Measurements from ENCODE around the gene GPD2. TPM values are rescaled to one million over a fixed set of nuclear protein-coding genes. Genes with fewer than 3 reads are reported as not detected.
A peak's percentile ranks its signal among the peaks of the same experiment; 100 is the strongest.

The GPD2 gene
- total RNA-seq, 1 experiment from 2014 or later: 32.2 TPM

DNA sequence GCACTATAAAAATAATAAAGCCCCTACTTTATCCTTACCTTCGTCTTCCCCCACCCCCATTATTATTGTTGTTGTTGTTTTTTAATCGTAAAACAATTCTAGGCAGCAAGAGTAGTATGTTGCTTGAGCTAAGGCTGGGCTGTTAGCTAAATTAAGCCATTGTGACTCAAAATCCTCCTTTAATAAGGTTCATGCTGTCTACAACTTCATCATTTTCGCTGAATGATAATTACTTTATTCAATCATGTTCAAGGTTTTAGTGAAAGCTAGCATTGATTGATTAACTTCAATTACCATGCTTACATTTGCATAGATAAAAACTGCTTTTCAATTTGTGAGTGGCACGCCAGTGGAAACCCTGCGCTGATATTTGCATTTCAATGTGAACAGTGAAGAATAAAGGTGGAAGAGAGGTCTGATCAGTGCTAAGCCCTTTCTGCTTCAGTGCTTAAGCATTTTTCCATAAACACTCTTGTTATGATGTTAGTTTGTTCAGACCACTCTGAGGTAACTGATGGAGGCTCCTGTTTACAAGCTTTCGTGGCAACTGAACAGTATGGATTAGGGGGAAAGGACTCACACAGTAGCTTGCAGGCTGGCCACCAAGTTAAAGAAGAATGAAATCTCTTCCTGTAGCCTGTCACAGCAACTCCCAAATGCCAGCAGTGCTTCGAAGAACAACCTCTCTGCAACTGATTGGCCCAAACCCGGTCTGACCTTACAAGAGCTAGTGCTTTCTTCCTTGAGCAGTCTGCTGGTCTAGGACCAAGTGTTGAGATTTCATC, 156.8 kb downstream of the GPD2 start:
- peaks cover 47% of the 10 kb centered on the region for H3K4me1 Mint-ChIP-seq
- ChIA-PET CTCF (no interaction called here), POLR2A (no interaction called here)
- peak; percentile 88 for ATAC-seq
- no peak for DNase-seq (ENCODE audit: low spot score)
- H3K27me3 Mint-ChIP-seq (ENCODE audit: low read depth): no peaks in the 10 kb centered on the region
- H3K36me3 Mint-ChIP-seq: no peaks in the 10 kb centered on the region
- peak overlapping the region; percentile 42 for H3K4me3 Mint-ChIP-seq
- TF ChIP-seq KAT7 (CRISPR knock-in tag; IDR thresholded peaks at IDR 0.05; ENCODE audit: borderline replicate concordance) (no peak), IRF2 (CRISPR knock-in tag; IDR thresholded peaks at IDR 0.05; ENCODE audit: borderline replicate concordance, low read depth) (no peak), CREB1 (CRISPR knock-in tag; IDR thresholded peaks at IDR 0.05) (no peak), ZNF138 (CRISPR knock-in tag; conservative IDR thresholded peaks at IDR 0.05) (no peak), TEAD1 (CRISPR knock-in tag; IDR thresholded peaks at IDR 0.05) (no peak), ZNF219 (CRISPR knock-in tag; IDR thresholded peaks at IDR 0.05; ENCODE audit: borderline replicate concordance) (no peak), ZNF317 (CRISPR knock-in tag; IDR thresholded peaks at IDR 0.05; ENCODE audit: borderline replicate concordance, low read depth) (no peak), CBFB (CRISPR knock-in tag; IDR thresholded peaks at IDR 0.05; ENCODE audit: low read depth) (no peak), SMAD3 (CRISPR knock-in tag; IDR thresholded peaks at IDR 0.05; ENCODE audit: borderline replicate concordance) (no peak), ZNF416 (CRISPR knock-in tag; IDR thresholded peaks at IDR 0.05) (no peak), GRHL2 (CRISPR knock-in tag; IDR thresholded peaks at IDR 0.05; ENCODE audit: insufficient replicate concordance, severe bottlenecking) (no peak), ZNF671 (CRISPR knock-in tag; IDR thresholded peaks at IDR 0.05) (no peak), SMAD4 (CRISPR knock-in tag; IDR thresholded peaks at IDR 0.05) (no peak), ZNF396 (CRISPR knock-in tag; IDR thresholded peaks at IDR 0.05; ENCODE audit: borderline replicate concordance) (no peak)
- TF ChIP-seq, protein P1, sequence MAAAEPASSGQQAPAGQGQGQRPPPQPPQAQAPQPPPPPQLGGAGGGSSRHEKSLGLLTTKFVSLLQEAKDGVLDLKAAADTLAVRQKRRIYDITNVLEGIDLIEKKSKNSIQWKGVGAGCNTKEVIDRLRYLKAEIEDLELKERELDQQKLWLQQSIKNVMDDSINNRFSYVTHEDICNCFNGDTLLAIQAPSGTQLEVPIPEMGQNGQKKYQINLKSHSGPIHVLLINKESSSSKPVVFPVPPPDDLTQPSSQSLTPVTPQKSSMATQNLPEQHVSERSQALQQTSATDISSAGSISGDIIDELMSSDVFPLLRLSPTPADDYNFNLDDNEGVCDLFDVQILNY (CRISPR knock-in tag; IDR thresholded peaks at IDR 0.05): no peak
- TF ChIP-seq, protein P2, sequence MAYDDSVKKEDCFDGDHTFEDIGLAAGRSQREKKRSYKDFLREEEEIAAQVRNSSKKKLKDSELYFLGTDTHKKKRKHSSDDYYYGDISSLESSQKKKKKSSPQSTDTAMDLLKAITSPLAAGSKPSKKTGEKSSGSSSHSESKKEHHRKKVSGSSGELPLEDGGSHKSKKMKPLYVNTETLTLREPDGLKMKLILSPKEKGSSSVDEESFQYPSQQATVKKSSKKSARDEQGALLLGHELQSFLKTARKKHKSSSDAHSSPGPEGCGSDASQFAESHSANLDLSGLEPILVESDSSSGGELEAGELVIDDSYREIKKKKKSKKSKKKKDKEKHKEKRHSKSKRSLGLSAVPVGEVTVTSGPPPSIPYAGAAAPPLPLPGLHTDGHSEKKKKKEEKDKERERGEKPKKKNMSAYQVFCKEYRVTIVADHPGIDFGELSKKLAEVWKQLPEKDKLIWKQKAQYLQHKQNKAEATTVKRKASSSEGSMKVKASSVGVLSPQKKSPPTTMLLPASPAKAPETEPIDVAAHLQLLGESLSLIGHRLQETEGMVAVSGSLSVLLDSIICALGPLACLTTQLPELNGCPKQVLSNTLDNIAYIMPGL (CRISPR knock-in tag; IDR thresholded peaks at IDR 0.05): no peak
- TF ChIP-seq, protein P3, sequence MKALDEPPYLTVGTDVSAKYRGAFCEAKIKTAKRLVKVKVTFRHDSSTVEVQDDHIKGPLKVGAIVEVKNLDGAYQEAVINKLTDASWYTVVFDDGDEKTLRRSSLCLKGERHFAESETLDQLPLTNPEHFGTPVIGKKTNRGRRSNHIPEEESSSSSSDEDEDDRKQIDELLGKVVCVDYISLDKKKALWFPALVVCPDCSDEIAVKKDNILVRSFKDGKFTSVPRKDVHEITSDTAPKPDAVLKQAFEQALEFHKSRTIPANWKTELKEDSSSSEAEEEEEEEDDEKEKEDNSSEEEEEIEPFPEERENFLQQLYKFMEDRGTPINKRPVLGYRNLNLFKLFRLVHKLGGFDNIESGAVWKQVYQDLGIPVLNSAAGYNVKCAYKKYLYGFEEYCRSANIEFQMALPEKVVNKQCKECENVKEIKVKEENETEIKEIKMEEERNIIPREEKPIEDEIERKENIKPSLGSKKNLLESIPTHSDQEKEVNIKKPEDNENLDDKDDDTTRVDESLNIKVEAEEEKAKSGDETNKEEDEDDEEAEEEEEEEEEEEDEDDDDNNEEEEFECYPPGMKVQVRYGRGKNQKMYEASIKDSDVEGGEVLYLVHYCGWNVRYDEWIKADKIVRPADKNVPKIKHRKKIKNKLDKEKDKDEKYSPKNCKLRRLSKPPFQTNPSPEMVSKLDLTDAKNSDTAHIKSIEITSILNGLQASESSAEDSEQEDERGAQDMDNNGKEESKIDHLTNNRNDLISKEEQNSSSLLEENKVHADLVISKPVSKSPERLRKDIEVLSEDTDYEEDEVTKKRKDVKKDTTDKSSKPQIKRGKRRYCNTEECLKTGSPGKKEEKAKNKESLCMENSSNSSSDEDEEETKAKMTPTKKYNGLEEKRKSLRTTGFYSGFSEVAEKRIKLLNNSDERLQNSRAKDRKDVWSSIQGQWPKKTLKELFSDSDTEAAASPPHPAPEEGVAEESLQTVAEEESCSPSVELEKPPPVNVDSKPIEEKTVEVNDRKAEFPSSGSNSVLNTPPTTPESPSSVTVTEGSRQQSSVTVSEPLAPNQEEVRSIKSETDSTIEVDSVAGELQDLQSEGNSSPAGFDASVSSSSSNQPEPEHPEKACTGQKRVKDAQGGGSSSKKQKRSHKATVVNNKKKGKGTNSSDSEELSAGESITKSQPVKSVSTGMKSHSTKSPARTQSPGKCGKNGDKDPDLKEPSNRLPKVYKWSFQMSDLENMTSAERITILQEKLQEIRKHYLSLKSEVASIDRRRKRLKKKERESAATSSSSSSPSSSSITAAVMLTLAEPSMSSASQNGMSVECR (CRISPR knock-in tag; IDR thresholded peaks at IDR 0.05; ENCODE audit: borderline replicate concordance): no peak
- TF ChIP-seq, protein P4, sequence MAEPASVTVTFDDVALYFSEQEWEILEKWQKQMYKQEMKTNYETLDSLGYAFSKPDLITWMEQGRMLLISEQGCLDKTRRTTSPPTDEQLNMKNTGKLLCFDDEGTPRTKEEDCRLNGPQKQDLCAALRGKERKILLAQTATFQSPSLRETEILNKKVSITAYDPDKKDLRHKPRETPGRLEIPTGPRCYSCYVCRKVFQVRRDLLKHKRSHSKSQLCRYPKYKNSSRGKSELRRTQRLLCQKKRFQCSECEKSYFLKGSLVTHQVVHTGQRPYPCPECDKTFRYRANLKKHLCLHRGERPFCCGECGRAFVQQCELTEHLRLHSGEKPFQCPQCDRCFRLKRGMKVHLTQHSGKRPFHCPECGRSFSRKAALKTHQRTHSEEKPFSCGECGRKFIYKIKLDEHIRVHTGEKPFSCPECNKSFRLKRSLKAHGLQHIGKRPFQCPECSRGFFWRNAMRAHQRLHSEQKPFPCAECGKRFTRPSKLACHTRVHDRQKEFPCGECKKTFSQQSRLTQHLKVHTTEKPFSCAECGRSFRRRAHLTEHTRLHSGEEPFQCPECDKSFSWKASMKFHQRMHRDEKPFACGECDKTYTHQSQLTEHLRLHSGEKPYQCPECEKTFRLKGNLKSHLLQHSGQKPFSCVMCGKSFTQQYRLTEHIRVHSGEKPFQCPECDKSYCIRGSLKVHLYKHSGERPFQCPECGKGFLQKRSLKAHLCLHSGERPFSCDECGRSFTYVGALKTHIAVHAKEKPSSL (CRISPR knock-in tag; conservative IDR thresholded peaks at IDR 0.05): no peak
- TF ChIP-seq, protein P5, sequence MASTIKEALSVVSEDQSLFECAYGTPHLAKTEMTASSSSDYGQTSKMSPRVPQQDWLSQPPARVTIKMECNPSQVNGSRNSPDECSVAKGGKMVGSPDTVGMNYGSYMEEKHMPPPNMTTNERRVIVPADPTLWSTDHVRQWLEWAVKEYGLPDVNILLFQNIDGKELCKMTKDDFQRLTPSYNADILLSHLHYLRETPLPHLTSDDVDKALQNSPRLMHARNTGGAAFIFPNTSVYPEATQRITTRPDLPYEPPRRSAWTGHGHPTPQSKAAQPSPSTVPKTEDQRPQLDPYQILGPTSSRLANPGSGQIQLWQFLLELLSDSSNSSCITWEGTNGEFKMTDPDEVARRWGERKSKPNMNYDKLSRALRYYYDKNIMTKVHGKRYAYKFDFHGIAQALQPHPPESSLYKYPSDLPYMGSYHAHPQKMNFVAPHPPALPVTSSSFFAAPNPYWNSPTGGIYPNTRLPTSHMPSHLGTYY (CRISPR knock-in tag; IDR thresholded peaks at IDR 0.05): no peak
- TF ChIP-seq, protein P6, sequence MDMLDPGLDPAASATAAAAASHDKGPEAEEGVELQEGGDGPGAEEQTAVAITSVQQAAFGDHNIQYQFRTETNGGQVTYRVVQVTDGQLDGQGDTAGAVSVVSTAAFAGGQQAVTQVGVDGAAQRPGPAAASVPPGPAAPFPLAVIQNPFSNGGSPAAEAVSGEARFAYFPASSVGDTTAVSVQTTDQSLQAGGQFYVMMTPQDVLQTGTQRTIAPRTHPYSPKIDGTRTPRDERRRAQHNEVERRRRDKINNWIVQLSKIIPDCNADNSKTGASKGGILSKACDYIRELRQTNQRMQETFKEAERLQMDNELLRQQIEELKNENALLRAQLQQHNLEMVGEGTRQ (CRISPR knock-in tag; IDR thresholded peaks at IDR 0.05): no peak
- peak overlapping the region; percentile 77 for H3K27ac Mint-ChIP-seq
- H3K9me3 Mint-ChIP-seq: no peaks in the 10 kb centered on the region
